ELF-1 (cell line): ENCODE data around the gene NAALADL2.
"Not testable (repeated sequence)": the region's sequence is repeated elsewhere in the genome, so short reads cannot be mapped to it uniquely, and the experiment has no call there.

ENCODE experiments used
- DNase-seq: peaks from one replicate; pipeline ENCODE4 v3.0.0-alpha.2; 2016; ENCODE audit warnings: low read depth, low spot score

Gene NAALADL2

GRCh38 chr3:175479800-175480199 lies 620.7 kb downstream of the NAALADL2 start:
- no peak for DNase-seq

GRCh38 chr3:175484666-175485065 lies 625.5 kb downstream of the NAALADL2 start:
- no peak for DNase-seq

DNA sequence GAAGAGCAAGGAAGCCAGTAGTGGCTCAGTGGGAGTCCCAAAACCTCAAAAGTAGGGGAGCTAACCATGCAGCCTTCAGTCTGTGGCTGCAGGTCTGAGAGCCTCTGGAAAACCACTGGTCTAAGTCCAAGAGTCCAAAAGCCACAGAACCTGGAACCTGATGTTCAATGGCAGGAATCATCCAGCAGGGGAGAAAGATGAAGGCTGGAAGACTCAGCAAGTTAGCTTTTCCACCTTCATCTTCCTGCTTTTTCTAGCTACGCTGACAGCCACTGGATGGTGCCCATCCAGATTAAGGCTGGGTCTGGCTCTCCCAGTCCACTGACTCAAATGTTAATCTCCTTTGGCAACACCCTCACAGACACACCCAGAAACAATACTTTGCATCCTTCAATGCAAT lies 626.3 kb downstream of the NAALADL2 start:
- no peak for DNase-seq

DNA sequence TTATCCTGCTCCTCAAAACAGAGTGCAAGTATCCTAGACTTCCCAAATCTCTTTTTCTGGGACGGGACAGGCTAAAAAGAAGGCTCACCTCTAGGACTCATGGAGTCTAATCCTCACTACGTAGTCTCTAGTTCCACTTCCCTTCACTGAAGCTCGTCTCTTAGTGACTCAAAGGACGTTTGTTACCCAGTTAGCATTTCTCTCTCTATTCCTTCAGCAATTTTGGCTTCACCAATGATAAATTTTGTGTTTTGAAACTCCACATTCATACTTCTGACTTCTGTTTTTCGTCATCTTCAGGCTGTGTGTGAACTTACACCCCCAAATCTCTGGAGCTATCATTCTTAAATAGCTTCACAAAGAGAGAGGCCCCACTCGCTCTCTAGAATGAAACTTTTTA lies 627.1 kb downstream of the NAALADL2 start:
- DNase-seq, result no peak

GRCh38 chr3:175489406-175489805 lies 630.3 kb downstream of the NAALADL2 start:
- no peak for DNase-seq

- no peak for DNase-seq
These were observed 634.2 kb downstream of the NAALADL2 start for GRCh38 chr3:175493301-175493700.

DNA sequence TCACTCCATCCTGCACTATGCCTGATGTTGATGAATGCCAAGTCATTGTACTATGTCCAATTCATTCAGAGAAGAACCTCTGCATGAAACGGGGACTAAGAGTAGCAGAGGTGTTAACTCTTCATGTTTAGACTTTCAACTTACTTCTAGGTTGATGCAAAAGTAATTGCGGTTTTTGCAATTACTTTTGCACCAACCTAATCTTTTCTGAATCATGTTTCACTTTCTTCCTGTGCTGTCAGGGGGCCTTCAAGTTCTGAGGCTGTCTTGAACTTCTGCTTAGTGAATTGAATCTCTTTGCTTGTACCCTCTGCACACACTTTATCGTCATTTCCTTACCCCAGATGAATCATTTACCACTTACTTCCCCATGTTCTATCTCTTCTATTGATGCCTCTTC lies 636.2 kb downstream of the NAALADL2 start:
- DNase-seq, result no peak

DNA sequence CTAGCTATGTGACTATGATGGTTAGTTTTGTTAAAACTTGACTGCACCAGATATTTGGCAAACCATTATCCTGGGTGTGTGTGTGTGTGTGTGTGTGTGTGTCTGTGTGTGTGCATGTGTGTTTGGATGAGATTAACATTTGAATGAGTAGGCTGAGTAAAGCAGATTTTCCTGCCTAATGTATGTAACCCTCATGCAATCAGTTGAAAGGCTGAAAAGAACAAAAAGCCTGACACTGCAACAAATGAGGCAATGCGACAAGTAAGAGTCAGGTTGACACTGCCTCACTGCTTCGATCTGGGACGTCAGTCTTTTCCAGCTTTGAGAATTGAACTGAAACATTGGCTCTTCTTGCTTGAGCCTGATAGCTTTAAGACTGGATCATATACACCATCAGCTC lies 643.0 kb downstream of the NAALADL2 start:
- DNase-seq, result no peak

DNA sequence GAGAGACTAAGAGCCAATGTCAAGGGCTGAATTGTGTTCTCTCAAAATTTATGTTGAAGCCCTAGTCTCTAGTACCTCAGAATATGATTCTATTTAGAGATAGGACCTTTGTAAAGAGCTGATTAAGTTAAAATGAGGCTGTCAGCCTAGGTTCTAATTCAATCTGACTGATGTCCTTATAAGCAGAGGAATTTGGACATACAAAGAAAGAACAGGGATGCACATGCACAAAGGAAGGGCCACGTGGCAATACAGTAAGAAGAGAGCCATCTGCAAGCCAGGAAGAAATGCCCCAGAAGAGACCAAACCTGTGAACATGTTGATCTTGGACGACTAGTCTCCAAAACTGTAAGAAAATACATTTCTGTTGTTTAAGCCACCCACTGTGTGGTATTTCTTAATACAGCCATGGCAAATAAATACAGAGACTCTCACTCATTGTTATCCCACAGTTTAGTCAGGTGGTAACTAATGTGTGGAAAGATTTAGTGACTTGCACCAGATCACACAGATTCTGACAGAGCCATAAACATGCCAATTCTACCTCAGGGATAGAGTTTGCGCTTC lies 652.2 kb downstream of the NAALADL2 start:
- DNase-seq, result no peak

- no peak for DNase-seq
These were observed 653.6 kb downstream of the NAALADL2 start for GRCh38 chr3:175512700-175513099.

GRCh38 chr3:175518459-175518858 lies 659.3 kb downstream of the NAALADL2 start:
- no peak for DNase-seq

- no peak for DNase-seq
These were observed 662.3 kb downstream of the NAALADL2 start for GRCh38 chr3:175521406-175521805.

GRCh38 chr3:175526191-175526590 lies 667.1 kb downstream of the NAALADL2 start:
- no peak for DNase-seq

GRCh38 chr3:175526609-175527280 lies 667.6 kb downstream of the NAALADL2 start:
- peak; percentile 32 for DNase-seq

- DNase-seq, result not testable (repeated sequence)
These were observed 669.6 kb downstream of the NAALADL2 start for GRCh38 chr3:175528693-175529092.

DNA sequence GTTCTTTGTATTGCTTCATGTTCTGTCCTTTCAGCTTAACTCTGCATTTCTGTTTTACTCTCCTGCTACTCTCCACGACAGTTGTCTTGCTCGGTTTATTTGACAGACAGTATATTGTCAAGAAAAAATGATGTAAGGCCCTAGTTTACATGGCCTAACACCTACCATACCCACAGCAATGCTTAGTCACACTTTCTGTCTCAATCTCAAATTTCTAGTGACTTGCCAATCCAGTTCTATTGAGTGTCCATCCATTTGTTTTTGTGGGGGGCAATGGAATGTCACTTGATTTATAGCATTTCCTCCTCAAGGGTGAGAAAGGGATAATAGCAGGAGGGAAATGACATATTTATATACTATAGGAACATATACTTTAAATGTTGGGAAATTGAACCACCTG lies 676.2 kb downstream of the NAALADL2 start:
- no peak for DNase-seq

GRCh38 chr3:175546115-175546514 lies 687.0 kb downstream of the NAALADL2 start:
- no peak for DNase-seq

GRCh38 chr3:175552929-175553328 lies 693.8 kb downstream of the NAALADL2 start:
- no peak for DNase-seq

DNA sequence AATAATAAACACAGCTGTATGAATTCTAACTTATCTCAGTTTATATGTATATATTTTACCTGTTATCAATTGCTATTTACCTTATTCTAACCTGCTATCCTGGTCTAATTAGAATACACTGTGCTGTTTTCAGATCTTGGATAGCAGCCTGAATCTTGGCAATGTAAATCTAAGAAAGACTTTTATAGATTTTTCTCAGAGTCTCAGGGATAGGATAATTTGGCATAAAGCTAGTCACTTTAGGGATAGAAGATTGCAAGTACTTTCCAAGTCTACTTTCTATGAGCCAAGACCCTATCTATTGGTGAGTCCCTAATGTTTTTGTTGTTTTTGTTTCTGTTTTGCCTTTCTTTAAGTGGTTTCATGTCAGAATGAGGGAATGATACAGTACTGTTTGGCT lies 695.7 kb downstream of the NAALADL2 start:
- no peak for DNase-seq

GRCh38 chr3:175558261-175558660 lies 699.1 kb downstream of the NAALADL2 start:
- no peak for DNase-seq

DNA sequence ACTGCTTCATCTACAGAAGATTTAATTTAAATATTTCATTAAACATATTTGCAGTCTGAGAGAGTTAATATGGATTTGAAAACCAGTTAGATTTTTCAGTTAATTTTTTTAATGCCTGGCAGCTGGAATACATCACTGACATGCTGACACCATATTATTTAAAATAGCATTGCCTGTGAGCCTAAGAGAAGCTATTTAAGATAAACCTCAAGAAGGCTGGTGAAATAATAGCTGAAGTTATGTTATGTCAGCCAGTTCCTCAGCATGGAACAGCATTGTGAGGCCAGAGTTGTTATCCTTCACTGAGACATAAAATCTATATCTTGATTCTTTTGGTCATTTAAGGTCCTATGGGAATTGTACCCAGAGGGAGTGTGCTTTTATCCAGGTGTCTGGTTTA lies 705.2 kb downstream of the NAALADL2 start:
- DNase-seq, result no peak

- DNase-seq, result no peak
These were observed 712.0 kb downstream of the NAALADL2 start for GRCh38 chr3:175571096-175571495.

- DNase-seq, result no peak
These were observed 714.1 kb downstream of the NAALADL2 start for GRCh38 chr3:175573226-175573625.

DNA sequence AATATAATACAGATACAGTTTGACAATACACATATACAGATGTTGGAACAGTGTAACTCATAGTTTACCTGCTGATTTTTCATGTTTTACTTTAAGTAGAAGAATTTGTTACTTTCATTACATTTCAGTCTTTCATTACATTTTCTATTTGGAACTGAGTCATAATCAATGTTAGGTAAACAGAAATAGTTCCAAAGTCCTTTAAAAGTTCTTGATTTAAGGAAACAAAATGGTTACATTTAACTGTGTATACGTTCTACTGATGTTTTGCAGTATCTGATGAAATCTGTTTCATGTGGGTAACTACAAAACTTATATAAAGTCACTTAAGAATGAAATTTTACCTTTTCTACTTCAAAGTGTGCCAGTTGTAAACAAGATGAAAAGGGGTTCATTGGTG lies 721.2 kb downstream of the NAALADL2 start:
- DNase-seq, result no peak
